Eye (tissue), 1 donor: Measurements from ENCODE around the gene PLPP1.
"Not testable (repeated sequence)": the region's sequence is repeated elsewhere in the genome, so short reads cannot be mapped to it uniquely, and the experiment has no call there.

Experiments used
- DNase-seq: peaks from one replicate; pipeline ENCODE4 v3.0.0-alpha.2; 2015

Gene PLPP1

GRCh38 chr5:55541056-55541635, 6.4 kb upstream of the PLPP1 start:
- no peak for DNase-seq

- DNase-seq = no peak
Measured at GRCh38 chr5:55540525-55540924, 5.8 kb upstream of the PLPP1 start.

GRCh38 chr5:55540024-55540423, 5.3 kb upstream of the PLPP1 start:
- DNase-seq = no peak

- DNase-seq = no peak
Measured at GRCh38 chr5:55538661-55539060, 3.9 kb upstream of the PLPP1 start.

- DNase-seq = not testable (repeated sequence)
Measured at GRCh38 chr5:55537315-55537714, 2.6 kb upstream of the PLPP1 start.

GRCh38 chr5:55535199-55535905, 588 bp upstream of the PLPP1 start:
- DNase-seq = no peak

GRCh38 chr5:55533521-55534435, 986 bp downstream of the PLPP1 start:
- no peak for DNase-seq

- no peak for DNase-seq
Measured at GRCh38 chr5:55530669-55531068, 4.1 kb downstream of the PLPP1 start.

- no peak for DNase-seq
Measured at GRCh38 chr5:55524816-55525215, 9.9 kb downstream of the PLPP1 start.

- DNase-seq = no peak
Measured at GRCh38 chr5:55523293-55523692, 11.5 kb downstream of the PLPP1 start.

- DNase-seq = no peak
Measured at GRCh38 chr5:55521881-55522280, 12.9 kb downstream of the PLPP1 start.

GRCh38 chr5:55520117-55520839, 14.5 kb downstream of the PLPP1 start:
- no peak for DNase-seq

- no peak for DNase-seq
Measured at GRCh38 chr5:55518831-55519390, 15.9 kb downstream of the PLPP1 start.

GRCh38 chr5:55517804-55518203, 17.0 kb downstream of the PLPP1 start:
- DNase-seq = no peak

GRCh38 chr5:55511010-55511409, 23.8 kb downstream of the PLPP1 start:
- DNase-seq = no peak

- DNase-seq = no peak
Measured at GRCh38 chr5:55510523-55510880, 24.3 kb downstream of the PLPP1 start.

GRCh38 chr5:55509796-55510522, 24.8 kb downstream of the PLPP1 start:
- no peak for DNase-seq

GRCh38 chr5:55509097-55509496, 25.7 kb downstream of the PLPP1 start:
- no peak for DNase-seq

GRCh38 chr5:55507574-55507973, 27.2 kb downstream of the PLPP1 start:
- no peak for DNase-seq

GRCh38 chr5:55505711-55506110, 29.1 kb downstream of the PLPP1 start:
- not testable (repeated sequence) for DNase-seq

GRCh38 chr5:55503917-55504316, 30.8 kb downstream of the PLPP1 start:
- not testable (repeated sequence) for DNase-seq

GRCh38 chr5:55502759-55503158, 32.0 kb downstream of the PLPP1 start:
- DNase-seq = no peak
